Left ventricle myocardium inferior (tissue), 1 donor: Measurements from ENCODE around the gene ZNF385D. TPM values are rescaled to one million over a fixed set of nuclear protein-coding genes. Genes with fewer than 3 reads are reported as not detected.

ENCODE experiments used
- DNase-seq: peaks from one replicate; pipeline ENCODE4 v3.0.0-alpha.2; 2020
- H3K27ac ChIP-seq: fragments of 200-600 bp; replicated peaks from 2 replicates; pipeline ENCODE4 v1.8.0; 2021
- H3K27me3 ChIP-seq: fragments of 200-600 bp; 2 replicates; pipeline ENCODE4 v1.8.0; 2021; ENCODE audit warnings: low read depth
- H3K36me3 ChIP-seq: fragments of 200-600 bp; 2 replicates; pipeline ENCODE4 v1.8.0; 2021
- H3K4me1 ChIP-seq: fragments of 200-600 bp; 2 replicates; pipeline ENCODE4 v1.8.0; 2021
- H3K4me3 ChIP-seq: fragments of 200-600 bp; 2 replicates; pipeline ENCODE4 v1.8.0; 2021; ENCODE audit warnings: mild to moderate bottlenecking, moderate library complexity
- H3K9me3 ChIP-seq: fragments of 200-600 bp; replicated peaks from 2 replicates; pipeline ENCODE4 v1.8.0; 2021
- intact Hi-C: fragments of 100-400 bp; cut with micrococcal nuclease; formaldehyde crosslinking; loops from one replicate; pipeline ENCODE4 v1.11.0; 2022
- total RNA-seq: library from RNA; stranded (reverse); fragmentation: NEBNext Ultra II Directional; extraction: Animal tissue kit (Norgen Biotek cat#: 25700); gene quantifications from one replicate; pipeline ENCODE4 v1.2.1, GENCODE V29; 2021
- TF ChIP-seq, protein P1 (sequence below): fragments of 200-600 bp; IDR thresholded peaks from 2 replicates; pipeline ENCODE4 v1.8.0; 2021; ENCODE audit warnings: antibody characterized with exemption, mild to moderate bottlenecking, borderline replicate concordance
- donor health status: DM: no; HTN: yes; CAD: no; lungs with severe emphysema.

The ZNF385D gene
- total RNA-seq, 1 donor from 2014 or later, result 2.3 TPM

GRCh38 chr3:21729331-21729730 is 21.7 kb downstream of the ZNF385D start:
- Histone ChIP-seq H3K4me3 (no peak overlapping the region), H3K36me3 (no peaks in the 10 kb centered on the region), H3K27me3 (no peaks in the 10 kb centered on the region), H3K9me3 (peaks cover 15% of the 10 kb centered on the region), H3K4me1 (no peaks in the 10 kb centered on the region), H3K27ac (no peak overlapping the region)
- TF ChIP-seq, protein P1, sequence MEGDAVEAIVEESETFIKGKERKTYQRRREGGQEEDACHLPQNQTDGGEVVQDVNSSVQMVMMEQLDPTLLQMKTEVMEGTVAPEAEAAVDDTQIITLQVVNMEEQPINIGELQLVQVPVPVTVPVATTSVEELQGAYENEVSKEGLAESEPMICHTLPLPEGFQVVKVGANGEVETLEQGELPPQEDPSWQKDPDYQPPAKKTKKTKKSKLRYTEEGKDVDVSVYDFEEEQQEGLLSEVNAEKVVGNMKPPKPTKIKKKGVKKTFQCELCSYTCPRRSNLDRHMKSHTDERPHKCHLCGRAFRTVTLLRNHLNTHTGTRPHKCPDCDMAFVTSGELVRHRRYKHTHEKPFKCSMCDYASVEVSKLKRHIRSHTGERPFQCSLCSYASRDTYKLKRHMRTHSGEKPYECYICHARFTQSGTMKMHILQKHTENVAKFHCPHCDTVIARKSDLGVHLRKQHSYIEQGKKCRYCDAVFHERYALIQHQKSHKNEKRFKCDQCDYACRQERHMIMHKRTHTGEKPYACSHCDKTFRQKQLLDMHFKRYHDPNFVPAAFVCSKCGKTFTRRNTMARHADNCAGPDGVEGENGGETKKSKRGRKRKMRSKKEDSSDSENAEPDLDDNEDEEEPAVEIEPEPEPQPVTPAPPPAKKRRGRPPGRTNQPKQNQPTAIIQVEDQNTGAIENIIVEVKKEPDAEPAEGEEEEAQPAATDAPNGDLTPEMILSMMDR, result no peak
- intact Hi-C loops, result no loop called here
- DNase-seq, result no peak

GRCh38 chr3:21722768-21723167 is 28.2 kb downstream of the ZNF385D start:
- no peaks in the 10 kb centered on the region for H3K27me3 ChIP-seq
- TF ChIP-seq, protein P1, result no peak
- H3K27ac ChIP-seq, result no peak overlapping the region
- no peaks in the 10 kb centered on the region for H3K4me1 ChIP-seq
- no peaks in the 10 kb centered on the region for H3K36me3 ChIP-seq
- intact Hi-C loops, result no loop called here
- peaks cover 15% of the 10 kb centered on the region for H3K9me3 ChIP-seq
- no peak overlapping the region for H3K4me3 ChIP-seq
- DNase-seq, result no peak

DNA sequence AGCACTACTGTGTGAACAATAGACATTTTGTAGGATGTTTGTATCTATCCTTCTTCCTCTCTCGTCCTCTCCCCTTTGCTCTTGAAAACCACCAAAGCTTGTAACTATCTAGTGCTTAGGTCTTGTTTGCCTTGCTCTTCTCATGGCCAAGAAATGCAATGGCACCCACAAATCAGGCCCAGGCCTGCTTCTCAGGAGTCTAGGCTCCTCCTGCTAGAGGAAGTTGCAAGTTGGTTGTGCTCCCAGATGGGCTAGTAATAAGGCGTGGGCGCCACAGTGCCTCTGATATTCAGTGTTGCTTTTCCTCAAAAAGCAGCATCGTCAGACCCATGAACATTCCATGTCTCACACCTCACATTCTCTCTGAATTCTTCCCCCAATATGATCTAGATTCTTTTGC is 28.7 kb downstream of the ZNF385D start:
- Histone ChIP-seq H3K9me3 (peaks cover 15% of the 10 kb centered on the region), H3K27me3 (no peaks in the 10 kb centered on the region), H3K4me3 (no peak overlapping the region), H3K4me1 (no peaks in the 10 kb centered on the region), H3K36me3 (no peaks in the 10 kb centered on the region), H3K27ac (no peak overlapping the region)
- TF ChIP-seq, protein P1, result no peak
- DNase-seq, result no peak
- intact Hi-C loops, result no loop called here

- intact Hi-C loops, result no loop called here
- TF ChIP-seq, protein P1, result no peak
- H3K4me1 ChIP-seq, result no peaks in the 10 kb centered on the region
- H3K27ac ChIP-seq, result no peak overlapping the region
- peaks cover 5% of the 10 kb centered on the region for H3K9me3 ChIP-seq
- H3K4me3 ChIP-seq, result no peak overlapping the region
- DNase-seq, result no peak
- no peaks in the 10 kb centered on the region for H3K27me3 ChIP-seq
- no peaks in the 10 kb centered on the region for H3K36me3 ChIP-seq
Measured at GRCh38 chr3:21718943-21719591, 31.9 kb downstream of the ZNF385D start.

- no peak overlapping the region for H3K27ac ChIP-seq
- H3K9me3 ChIP-seq, result peaks cover 5% of the 10 kb centered on the region
- H3K36me3 ChIP-seq, result no peaks in the 10 kb centered on the region
- DNase-seq, result no peak
- no peak overlapping the region for H3K4me3 ChIP-seq
- H3K4me1 ChIP-seq, result no peaks in the 10 kb centered on the region
- intact Hi-C loops, result no loop called here
- no peaks in the 10 kb centered on the region for H3K27me3 ChIP-seq
- TF ChIP-seq, protein P1, result no peak
Measured at GRCh38 chr3:21718161-21718765, 32.7 kb downstream of the ZNF385D start.
